Measurements from ENCODE around the gene KRTAP10-2.

GRCh38 chr21:44511938-44512275 lies 39.4 kb downstream of the KRTAP10-2 start:
- TF ChIP-seq POLR2A (IDR thresholded peaks at IDR 0.05; ENCODE audit: low read length), result no peak
- TF ChIP-seq GATA1 (IDR thresholded peaks at IDR 0.05; ENCODE audit: low read depth, low read length), result no peak

Data from erythroblast (primary cell).